Osteocyte (in vitro differentiated cells): Measurements from ENCODE around the gene LPXN. TPM values are rescaled to one million over a fixed set of nuclear protein-coding genes. Genes with fewer than 3 reads are reported as not detected.
A peak's percentile ranks its signal among the peaks of the same experiment; 100 is the strongest.

Source experiments
- DNase-seq: peaks from one replicate; pipeline ENCODE4 v3.0.0; 2021; ENCODE audit warnings: mixed read lengths; ENCODE audit not compliant: unreplicated experiment; ENCODE audit errors: extremely low spot score
- H3K27ac Mint-ChIP-seq: one replicate; pipeline ENCODE4 v1.8.0; 2021; ENCODE audit warnings: mild to moderate bottlenecking, mixed read lengths; ENCODE audit not compliant: unreplicated experiment
- H3K27me3 Mint-ChIP-seq: one replicate; pipeline ENCODE4 v1.8.0; 2021; ENCODE audit warnings: mixed read lengths; ENCODE audit not compliant: unreplicated experiment
- H3K36me3 Mint-ChIP-seq: one replicate; pipeline ENCODE4 v1.8.0; 2021; ENCODE audit warnings: mixed read lengths; ENCODE audit not compliant: unreplicated experiment
- H3K4me1 Mint-ChIP-seq: one replicate; pipeline ENCODE4 v1.8.0; 2021; ENCODE audit warnings: mixed read lengths; ENCODE audit not compliant: unreplicated experiment
- H3K4me3 Mint-ChIP-seq: one replicate; pipeline ENCODE4 v1.8.0; 2021; ENCODE audit warnings: mild to moderate bottlenecking, moderate library complexity, mixed read lengths; ENCODE audit not compliant: unreplicated experiment
- H3K9me3 Mint-ChIP-seq: one replicate; pipeline ENCODE4 v1.8.0; 2021; ENCODE audit warnings: mixed read lengths; ENCODE audit not compliant: unreplicated experiment
- total RNA-seq: library from RNA; stranded (reverse); gene quantifications from 2 replicates; pipeline ENCODE4 v1.2.1, GENCODE V29; 2021
- TF ChIP-seq, protein P1 (sequence below): fragments of 200-600 bp; sonication (generic); IDR thresholded peaks from 2 replicates; pipeline ENCODE4 v1.5.0; 2021; ENCODE audit warnings: antibody characterized with exemption, mild to moderate bottlenecking, moderate library complexity

LPXN gene
- total RNA-seq, 1 donor from 2014 or later = 7.3 TPM

DNA sequence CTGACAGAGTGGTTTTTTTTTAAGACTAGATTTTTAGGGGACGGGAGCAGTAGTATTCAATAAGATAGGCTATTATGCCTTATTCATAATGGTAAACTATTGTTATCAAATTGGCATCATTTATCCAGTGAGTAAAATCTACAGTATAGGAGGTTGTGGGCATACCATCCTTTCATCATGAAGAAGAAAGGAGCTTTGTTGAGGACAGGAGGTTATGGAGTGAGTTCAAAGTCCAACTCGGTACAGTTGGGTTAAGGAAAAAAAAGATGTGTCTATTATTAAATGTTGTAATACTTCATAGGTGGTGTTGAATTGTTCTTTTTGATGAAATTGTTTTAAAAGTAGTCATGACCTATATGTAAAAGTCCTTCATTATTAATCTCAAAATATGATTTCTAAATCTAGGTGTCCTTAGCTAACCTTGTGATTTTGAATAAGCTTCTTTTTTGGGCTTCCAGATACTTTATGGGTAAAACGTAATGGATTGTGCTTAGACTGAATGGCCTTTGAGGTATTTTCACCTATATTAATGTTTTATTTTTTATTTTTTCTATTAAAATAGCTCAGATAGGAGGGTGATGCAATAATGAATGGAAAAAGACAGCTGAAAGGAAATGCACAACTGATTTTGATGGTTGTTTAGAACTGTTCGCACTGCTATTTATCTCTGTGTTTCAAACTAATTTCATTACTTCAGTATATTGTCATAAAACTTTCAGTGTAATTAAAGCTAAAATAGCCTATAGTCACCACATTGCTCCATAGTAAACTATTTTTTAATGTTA lies 31.5 kb upstream of the LPXN start:
- peaks cover 28% of the 10 kb centered on the region for H3K36me3 Mint-ChIP-seq
- no peak for DNase-seq
- H3K27me3 Mint-ChIP-seq = no peaks in the 10 kb centered on the region
- H3K4me1 Mint-ChIP-seq = peaks cover 8% of the 10 kb centered on the region
- TF ChIP-seq, protein P1, sequence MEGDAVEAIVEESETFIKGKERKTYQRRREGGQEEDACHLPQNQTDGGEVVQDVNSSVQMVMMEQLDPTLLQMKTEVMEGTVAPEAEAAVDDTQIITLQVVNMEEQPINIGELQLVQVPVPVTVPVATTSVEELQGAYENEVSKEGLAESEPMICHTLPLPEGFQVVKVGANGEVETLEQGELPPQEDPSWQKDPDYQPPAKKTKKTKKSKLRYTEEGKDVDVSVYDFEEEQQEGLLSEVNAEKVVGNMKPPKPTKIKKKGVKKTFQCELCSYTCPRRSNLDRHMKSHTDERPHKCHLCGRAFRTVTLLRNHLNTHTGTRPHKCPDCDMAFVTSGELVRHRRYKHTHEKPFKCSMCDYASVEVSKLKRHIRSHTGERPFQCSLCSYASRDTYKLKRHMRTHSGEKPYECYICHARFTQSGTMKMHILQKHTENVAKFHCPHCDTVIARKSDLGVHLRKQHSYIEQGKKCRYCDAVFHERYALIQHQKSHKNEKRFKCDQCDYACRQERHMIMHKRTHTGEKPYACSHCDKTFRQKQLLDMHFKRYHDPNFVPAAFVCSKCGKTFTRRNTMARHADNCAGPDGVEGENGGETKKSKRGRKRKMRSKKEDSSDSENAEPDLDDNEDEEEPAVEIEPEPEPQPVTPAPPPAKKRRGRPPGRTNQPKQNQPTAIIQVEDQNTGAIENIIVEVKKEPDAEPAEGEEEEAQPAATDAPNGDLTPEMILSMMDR = no peak
- no peaks in the 10 kb centered on the region for H3K9me3 Mint-ChIP-seq
- H3K27ac Mint-ChIP-seq = peak overlapping the region; percentile 64
- no peak overlapping the region for H3K4me3 Mint-ChIP-seq

DNA sequence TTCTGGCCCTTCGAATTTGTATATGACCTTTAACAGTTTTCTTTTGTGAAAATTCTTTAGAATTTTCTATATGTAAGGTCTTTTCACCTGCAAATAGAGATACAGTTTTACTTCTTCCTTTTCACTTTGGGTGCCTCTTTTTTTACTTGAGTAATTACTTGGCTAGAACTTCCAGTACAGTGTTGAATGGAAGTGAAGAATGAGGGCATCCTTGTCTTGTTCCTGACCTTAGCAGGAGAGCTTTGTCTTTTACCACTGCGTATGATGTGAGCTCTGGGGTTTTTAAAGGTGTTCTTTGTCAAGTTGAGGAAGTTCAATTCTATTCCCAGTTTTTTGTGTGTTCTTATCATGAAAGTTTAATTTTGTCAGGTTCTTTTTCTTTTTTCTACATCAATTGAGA lies 24.9 kb upstream of the LPXN start:
- Mint-ChIP-seq H3K27ac (no peak overlapping the region), H3K4me1 (peaks cover 9% of the 10 kb centered on the region), H3K4me3 (no peak overlapping the region), H3K9me3 (no peaks in the 10 kb centered on the region), H3K36me3 (peaks cover 11% of the 10 kb centered on the region), H3K27me3 (no peaks in the 10 kb centered on the region)
- TF ChIP-seq, protein P1 = no peak
- DNase-seq = no peak

DNA sequence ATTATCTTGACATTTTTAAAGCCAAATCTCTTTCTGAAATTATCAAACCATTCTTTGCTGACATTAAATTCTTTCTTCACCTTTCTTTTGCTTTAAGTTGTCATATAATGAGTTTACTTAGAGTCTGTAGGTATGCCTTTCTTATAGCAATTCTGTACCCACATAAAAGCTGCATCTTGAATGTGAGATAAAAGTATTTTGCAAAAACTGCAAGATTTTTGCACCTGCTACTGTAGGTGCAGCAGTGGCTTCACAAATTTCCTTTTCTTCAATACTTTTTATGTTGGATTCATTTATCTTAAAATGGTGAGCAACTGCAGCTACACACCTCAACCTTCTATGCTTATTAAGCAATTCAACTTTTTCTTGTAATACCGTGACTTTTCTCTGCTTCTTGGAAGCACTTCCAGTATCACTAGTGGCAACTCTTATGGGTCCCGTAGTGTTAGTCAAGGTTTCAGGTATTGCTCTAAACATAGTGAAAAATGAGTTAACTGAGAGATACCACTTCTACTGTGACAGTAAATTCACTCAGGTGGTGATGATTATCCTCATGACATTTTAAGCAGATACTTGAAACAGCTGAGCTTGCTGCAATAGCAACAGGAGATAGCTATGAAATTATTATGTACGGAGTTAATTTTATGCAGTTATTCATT lies 22.0 kb upstream of the LPXN start:
- no peaks in the 10 kb centered on the region for H3K9me3 Mint-ChIP-seq
- no peak overlapping the region for H3K27ac Mint-ChIP-seq
- no peak overlapping the region for H3K4me3 Mint-ChIP-seq
- peaks cover 3% of the 10 kb centered on the region for H3K4me1 Mint-ChIP-seq
- TF ChIP-seq, protein P1 = no peak
- DNase-seq = no peak
- H3K36me3 Mint-ChIP-seq = peaks cover 13% of the 10 kb centered on the region
- H3K27me3 Mint-ChIP-seq = no peaks in the 10 kb centered on the region

DNA sequence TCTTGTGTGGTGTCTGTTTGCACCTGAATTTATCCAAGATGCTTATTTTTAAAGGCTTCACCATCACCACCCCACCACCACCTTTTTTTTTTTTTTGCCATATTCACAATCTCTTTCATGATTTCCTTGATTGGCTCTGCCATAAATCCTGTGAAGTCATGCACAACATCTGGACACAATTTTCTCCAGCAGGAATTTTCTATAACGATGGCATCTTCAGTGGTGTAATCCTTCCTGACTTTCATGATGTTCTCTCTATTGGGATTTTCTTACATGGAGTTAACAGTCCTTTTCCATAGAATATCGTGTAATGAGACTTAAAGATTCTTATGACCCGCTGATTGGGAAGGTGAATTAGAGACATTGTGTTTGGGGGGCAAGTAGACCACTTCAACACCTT lies 21.0 kb upstream of the LPXN start:
- TF ChIP-seq, protein P1 = no peak
- Mint-ChIP-seq H3K27me3 (no peaks in the 10 kb centered on the region), H3K36me3 (peaks cover 16% of the 10 kb centered on the region), H3K4me3 (no peak overlapping the region), H3K9me3 (no peaks in the 10 kb centered on the region), H3K4me1 (peaks cover 3% of the 10 kb centered on the region), H3K27ac (no peak overlapping the region)
- no peak for DNase-seq

DNA sequence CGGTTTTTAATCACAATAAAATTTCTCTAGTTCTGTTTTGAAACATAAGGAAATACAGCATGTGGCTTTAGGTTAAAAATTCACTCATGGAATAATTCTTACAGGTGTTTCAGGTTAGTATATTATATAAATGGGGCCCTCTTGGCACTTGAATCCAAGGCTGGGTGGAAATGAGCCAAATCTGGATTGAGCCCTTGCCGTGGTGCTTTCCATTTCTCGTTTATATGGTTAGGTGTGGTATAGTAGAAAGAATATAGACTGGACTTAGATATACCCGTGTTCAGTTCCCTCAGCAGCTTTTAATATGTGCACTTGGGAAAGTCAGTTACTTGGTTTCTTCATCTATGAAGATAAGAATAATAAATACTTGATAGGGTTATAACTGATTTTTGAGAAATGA lies 19.2 kb upstream of the LPXN start:
- Mint-ChIP-seq H3K4me1 (peaks cover 3% of the 10 kb centered on the region), H3K4me3 (no peak overlapping the region), H3K27me3 (no peaks in the 10 kb centered on the region), H3K9me3 (no peaks in the 10 kb centered on the region), H3K36me3 (peaks cover 16% of the 10 kb centered on the region), H3K27ac (no peak overlapping the region)
- no peak for DNase-seq
- TF ChIP-seq, protein P1 = no peak
